OCI-LY1 (cell line): ENCODE data around the gene B4GALT5.
A peak's percentile ranks its signal among the peaks of the same experiment; 100 is the strongest.

Experiments
- H2AFZ ChIP-seq: fragments of 200-600 bp; sonication (generic), shearing (Covaris generic); 2 replicates; pipeline ENCODE4 v1.6.0; 2014; ENCODE audit warnings: antibody characterized with exemption, mild to moderate bottlenecking, low read length
- H3F3A ChIP-seq: fragments of 200-600 bp; sonication (generic), shearing (Covaris generic); 2 replicates; pipeline ENCODE4 v1.6.0; 2014; ENCODE audit warnings: mild to moderate bottlenecking, antibody characterized with exemption, low read length, moderate library complexity; ENCODE audit not compliant: insufficient read depth
- H3K27ac ChIP-seq: fragments of 200-600 bp; sonication (generic); 2 replicates; pipeline ENCODE4 v1.5.1; 2014; ENCODE audit warnings: low read length, mixed run types, mild to moderate bottlenecking, low read depth; ENCODE audit not compliant: poor library complexity, severe bottlenecking
- H3K27me3 ChIP-seq: fragments of 200-600 bp; sonication (generic); 2 replicates; pipeline ENCODE4 v1.6.0; 2014; ENCODE audit warnings: antibody characterized with exemption, mild to moderate bottlenecking, low read length, moderate library complexity; ENCODE audit not compliant: insufficient read depth
- H3K36me3 ChIP-seq: fragments of 200-600 bp; sonication (generic); 2 replicates; pipeline ENCODE4 v1.6.1; 2014; ENCODE audit warnings: mild to moderate bottlenecking, antibody characterized with exemption, low read length, moderate library complexity, mixed read lengths; ENCODE audit not compliant: insufficient read depth
- H3K4me1 ChIP-seq: fragments of 200-600 bp; sonication (generic); 2 replicates; pipeline ENCODE4 v1.5.1; 2014; ENCODE audit warnings: mild to moderate bottlenecking, low read length, moderate library complexity; ENCODE audit not compliant: insufficient read depth, severe bottlenecking
- H3K4me2 ChIP-seq: fragments of 200-600 bp; sonication (generic), shearing (Covaris generic); 2 replicates; pipeline ENCODE4 v1.6.1; 2014; ENCODE audit warnings: low read length
- H3K4me3 ChIP-seq: fragments of 200-600 bp; sonication (generic); 2 replicates; pipeline ENCODE4 v1.5.1; 2014; ENCODE audit warnings: low read length, low read depth, mild to moderate bottlenecking, mixed read lengths; ENCODE audit not compliant: poor library complexity, severe bottlenecking
- H3K79me2 ChIP-seq: fragments of 200-600 bp; shearing (Covaris generic); 2 replicates; pipeline ENCODE4 v1.6.1; 2016; ENCODE audit warnings: mixed run types, low read length, mixed read lengths; ENCODE audit not compliant: insufficient read depth
- H3K9ac ChIP-seq: fragments of 200-600 bp; sonication (generic), shearing (Covaris generic); 2 replicates; pipeline ENCODE4 v1.6.1; 2014; ENCODE audit warnings: mild to moderate bottlenecking, low read length, mixed read lengths
- H3K9me2 ChIP-seq: fragments of 200-600 bp; sonication (generic), shearing (Covaris generic); 2 replicates; pipeline ENCODE4 v1.6.1; 2014; ENCODE audit warnings: low read depth, mild to moderate bottlenecking, low read length, mixed read lengths
- H3K9me3 ChIP-seq: fragments of 200-600 bp; shearing (Covaris generic); 2 replicates; pipeline ENCODE4 v1.6.1; 2014; ENCODE audit warnings: low read length, mixed read lengths
- H4K20me1 ChIP-seq: fragments of 200-600 bp; sonication (generic), shearing (Covaris generic); 2 replicates; pipeline ENCODE4 v1.6.0; 2016; ENCODE audit warnings: mild to moderate bottlenecking, low read length; ENCODE audit not compliant: insufficient read depth
- CTCF ChIP-seq: fragments of 200-600 bp; sonication (generic), shearing (Covaris generic); IDR thresholded peaks from 2 replicates; pipeline ENCODE4 v1.5.1; 2017; ENCODE audit warnings: mild to moderate bottlenecking, antibody characterized with exemption, low read length, moderate library complexity, mixed read lengths
- EZH2 ChIP-seq: fragments of 200-600 bp; sonication (generic), shearing (Covaris generic); IDR thresholded peaks from 2 replicates; pipeline ENCODE4 v1.8.0; 2017; ENCODE audit warnings: borderline replicate concordance, mixed run types, mild to moderate bottlenecking, antibody characterized with exemption, low read length, moderate library complexity, mixed read lengths

The B4GALT5 gene

GRCh38 chr20:49657118-49657901, 56.4 kb downstream of the B4GALT5 start:
- Histone ChIP-seq H2AFZ (no peak overlapping the region), H3K27ac (peak overlapping the region; percentile 5), H4K20me1 (no peaks in the 10 kb centered on the region), H3K4me2 (no peak overlapping the region), H3K9me2 (no peaks in the 10 kb centered on the region), H3F3A (no peaks in the 10 kb centered on the region), H3K36me3 (peaks cover 54% of the 10 kb centered on the region), H3K27me3 (no peaks in the 10 kb centered on the region), H3K9ac (no peak overlapping the region), H3K4me1 (peaks cover 41% of the 10 kb centered on the region), H3K9me3 (no peaks in the 10 kb centered on the region), H3K4me3 (no peak overlapping the region), H3K79me2 (peaks cover 47% of the 10 kb centered on the region)
- TF ChIP-seq CTCF (no peak), EZH2 (no peak)

- Histone ChIP-seq H3K9me2 (no peaks in the 10 kb centered on the region), H3K4me2 (no peak overlapping the region), H3K36me3 (peaks cover 63% of the 10 kb centered on the region), H4K20me1 (no peaks in the 10 kb centered on the region), H3K4me3 (no peak overlapping the region), H3K9ac (no peak overlapping the region), H3K4me1 (peaks cover 31% of the 10 kb centered on the region), H3K27ac (no peak overlapping the region), H3K27me3 (no peaks in the 10 kb centered on the region), H2AFZ (no peak overlapping the region), H3K9me3 (no peaks in the 10 kb centered on the region), H3K79me2 (peaks cover 37% of the 10 kb centered on the region), H3F3A (no peaks in the 10 kb centered on the region)
- TF ChIP-seq EZH2, result no peak
- no peak for TF ChIP-seq CTCF
These were observed 57.4 kb downstream of the B4GALT5 start for GRCh38 chr20:49656304-49656703.

GRCh38 chr20:49653925-49654434, 59.7 kb downstream of the B4GALT5 start:
- H3K4me1 ChIP-seq, result peaks cover 8% of the 10 kb centered on the region
- H3K9me3 ChIP-seq, result no peaks in the 10 kb centered on the region
- H3K27ac ChIP-seq, result no peak overlapping the region
- H3K9ac ChIP-seq, result no peak overlapping the region
- no peaks in the 10 kb centered on the region for H3F3A ChIP-seq
- no peak overlapping the region for H3K4me3 ChIP-seq
- peaks cover 81% of the 10 kb centered on the region for H3K36me3 ChIP-seq
- TF ChIP-seq EZH2 (no peak), CTCF (no peak)
- no peaks in the 10 kb centered on the region for H4K20me1 ChIP-seq
- H3K79me2 ChIP-seq, result peaks cover 15% of the 10 kb centered on the region
- no peaks in the 10 kb centered on the region for H3K9me2 ChIP-seq
- H3K4me2 ChIP-seq, result no peak overlapping the region
- H2AFZ ChIP-seq, result no peak overlapping the region
- H3K27me3 ChIP-seq, result no peaks in the 10 kb centered on the region
